ENCODE measurements around the gene PRRT2.
"Not testable (repeated sequence)": the region's sequence is repeated elsewhere in the genome, so short reads cannot be mapped to it uniquely, and the experiment has no call there.

PRRT2 gene

GRCh38 chr16:29812754-29813643, 1.0 kb downstream of the PRRT2 start:
- no peak for DNase-seq

DNA sequence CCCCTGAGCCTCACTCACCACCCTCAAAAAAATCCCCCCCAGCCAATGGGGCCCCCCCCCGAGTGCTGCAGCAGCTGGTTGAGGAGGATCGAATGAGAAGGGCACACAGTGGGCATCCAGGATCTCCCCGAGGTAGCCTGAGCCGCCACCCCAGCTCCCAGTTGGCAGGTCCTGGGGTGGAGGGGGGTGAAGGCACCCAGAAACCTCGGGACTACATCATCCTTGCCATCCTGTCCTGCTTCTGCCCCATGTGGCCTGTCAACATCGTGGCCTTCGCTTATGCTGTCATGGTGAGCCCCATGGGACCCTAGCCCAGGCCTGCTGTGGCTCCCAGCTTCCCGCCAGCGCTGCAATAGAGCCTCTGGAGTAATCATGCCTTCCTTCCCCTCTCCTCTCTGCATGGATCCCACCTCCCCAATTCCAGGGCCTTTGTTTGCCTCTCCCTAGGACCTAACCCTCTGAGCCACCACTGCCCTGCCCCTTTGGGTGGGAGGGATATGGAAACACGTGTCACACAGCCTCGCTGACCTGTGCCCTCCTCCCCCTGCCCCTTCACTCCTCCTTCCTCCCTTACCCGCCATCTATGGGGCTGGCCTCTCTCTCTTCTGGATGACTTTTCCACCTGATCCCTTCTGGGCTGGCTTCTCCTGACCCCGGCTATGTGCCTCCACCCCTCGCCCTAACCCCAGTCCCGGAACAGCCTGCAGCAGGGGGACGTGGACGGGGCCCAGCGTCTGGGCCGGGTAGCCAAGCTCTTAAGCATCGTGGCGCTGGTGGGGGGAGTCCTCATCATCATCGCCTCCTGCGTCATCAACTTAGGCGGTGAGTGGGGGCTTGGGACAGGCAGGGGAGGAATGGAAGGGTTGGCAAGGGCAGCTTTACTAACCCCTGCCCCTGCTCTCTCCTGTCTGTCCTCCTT, 1.9 kb downstream of the PRRT2 start:
- no peak for DNase-seq

DNA sequence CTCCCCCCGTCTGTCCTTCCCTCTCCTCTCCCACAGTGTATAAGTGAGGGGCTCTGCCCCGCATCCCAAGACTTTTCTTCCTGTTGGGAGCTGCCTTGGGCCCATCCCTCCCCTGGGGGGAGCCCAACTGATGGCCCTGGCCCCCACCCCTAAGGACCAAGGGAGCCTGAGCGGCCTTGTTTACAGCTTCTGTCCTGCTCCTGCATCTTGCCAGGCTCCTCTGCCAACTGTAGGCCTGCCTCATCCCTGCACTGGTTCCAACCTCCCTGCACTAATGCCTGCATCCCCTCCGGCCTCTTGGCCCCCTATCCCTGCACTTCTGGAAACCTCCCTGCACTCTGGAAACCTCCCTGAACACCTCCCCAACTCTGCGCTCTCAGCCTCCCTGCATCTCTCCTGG, 2.6 kb downstream of the PRRT2 start:
- no peak for DNase-seq

DNA sequence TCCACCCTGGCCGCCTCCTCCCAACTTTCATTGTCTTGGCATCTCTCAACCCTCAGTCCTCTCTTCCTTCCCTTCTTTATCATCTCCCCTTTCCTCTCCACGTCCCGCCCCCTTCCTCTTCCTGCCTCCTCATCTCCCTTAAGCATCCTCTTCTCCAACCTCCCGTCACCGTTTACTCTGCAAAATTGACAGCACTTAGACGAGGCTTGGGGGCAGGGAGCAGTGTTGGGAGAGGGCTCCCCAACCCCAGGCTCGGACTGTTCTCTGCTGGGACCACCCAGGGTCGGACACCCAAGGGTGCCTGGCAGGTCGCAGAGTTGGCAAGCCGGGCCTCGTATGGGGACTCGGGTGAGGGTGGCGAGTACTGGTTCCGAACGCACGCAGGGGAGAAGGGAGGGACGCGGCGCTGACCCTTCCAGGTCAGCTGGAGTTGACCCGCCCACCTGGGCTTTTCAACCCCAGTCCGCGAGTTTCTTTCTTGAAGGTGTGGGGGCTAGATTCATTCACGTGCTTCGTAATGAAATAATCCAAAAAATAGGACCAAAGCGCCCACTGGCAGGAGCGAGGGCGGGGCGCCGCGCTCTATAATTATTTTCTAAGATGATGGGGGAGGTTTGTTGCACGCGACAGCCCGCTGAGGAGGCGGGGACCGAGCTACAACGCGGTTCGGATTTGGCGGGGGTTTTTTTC, 3.2 kb downstream of the PRRT2 start:
- DNase-seq = peak; percentile 59

DNA sequence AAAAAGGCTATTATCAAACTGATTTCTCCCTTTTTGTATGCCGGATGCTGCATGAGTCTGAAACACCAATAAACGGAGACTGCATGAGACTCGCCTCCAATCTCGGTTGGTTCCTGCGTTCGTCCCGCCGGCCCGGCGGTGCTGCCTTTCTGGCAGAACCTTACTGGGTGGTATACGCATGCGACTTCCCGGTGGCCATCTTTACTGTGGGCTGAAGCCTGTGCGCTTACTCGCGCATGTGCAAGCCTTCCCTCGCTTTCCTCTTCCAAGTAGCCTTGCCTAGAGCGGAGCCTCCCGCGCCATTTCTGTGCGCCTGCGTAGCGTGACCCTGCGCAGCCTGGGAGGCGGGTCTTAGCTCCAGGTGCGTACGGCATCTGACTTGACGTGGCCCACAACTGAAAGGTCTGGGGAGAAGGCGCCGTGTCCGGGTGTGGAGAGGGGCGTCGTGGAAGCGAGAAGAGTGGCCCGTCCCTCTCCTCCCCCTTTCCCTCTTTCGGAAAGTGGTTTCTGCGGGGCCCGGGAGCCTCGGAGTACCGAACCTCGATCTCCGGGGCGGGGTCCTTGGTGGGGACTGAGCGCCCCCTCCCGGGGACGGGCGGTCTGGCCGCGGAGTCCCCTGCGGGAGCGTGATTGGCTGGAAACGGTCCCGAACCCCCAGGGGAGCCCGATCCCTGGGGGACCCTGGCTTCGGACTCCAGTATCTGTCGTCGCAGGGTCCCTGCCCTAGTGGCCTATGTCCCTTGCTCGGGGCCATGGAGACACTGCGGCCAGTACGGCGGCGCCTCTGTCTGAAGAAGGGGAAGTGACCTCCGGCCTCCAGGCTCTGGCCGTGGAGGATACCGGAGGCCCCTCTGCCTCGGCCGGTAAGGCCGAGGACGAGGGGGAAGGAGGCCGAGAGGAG, 4.0 kb downstream of the PRRT2 start, which contains the start of gene PAGR1:
Gene PAGR1 (plus strand): TSS at position 360 of the 901 bp plus-strand sequence. CDS start 374 bp downstream, at position 734.
- DNase-seq = peak; percentile 98

DNA sequence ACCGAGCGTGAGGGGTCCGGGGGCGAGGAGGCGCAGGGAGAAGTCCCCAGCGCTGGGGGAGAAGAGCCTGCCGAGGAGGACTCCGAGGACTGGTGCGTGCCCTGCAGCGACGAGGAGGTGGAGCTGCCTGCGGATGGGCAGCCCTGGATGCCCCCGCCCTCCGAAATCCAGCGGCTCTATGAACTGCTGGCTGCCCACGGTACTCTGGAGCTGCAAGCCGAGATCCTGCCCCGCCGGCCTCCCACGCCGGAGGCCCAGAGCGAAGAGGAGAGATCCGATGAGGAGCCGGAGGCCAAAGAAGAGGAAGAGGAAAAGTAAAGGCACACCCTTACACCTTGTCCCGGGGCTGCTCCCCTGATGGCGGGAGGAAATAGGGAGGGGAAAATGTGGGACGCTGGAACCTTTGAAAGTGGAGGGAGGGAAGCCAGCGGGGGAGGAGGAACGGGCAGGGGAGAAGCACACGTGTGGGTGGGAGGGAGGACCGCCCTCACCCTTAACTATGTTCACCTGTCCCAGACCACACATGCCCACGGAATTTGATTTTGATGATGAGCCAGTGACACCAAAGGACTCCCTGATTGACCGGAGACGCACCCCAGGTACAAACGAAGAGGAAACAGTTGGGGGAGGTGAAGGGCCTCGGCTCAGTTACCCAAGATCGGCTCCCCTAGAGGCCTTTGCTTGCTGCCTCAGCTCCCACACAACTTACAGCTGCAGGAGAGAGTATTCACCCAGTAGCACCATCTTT, 4.9 kb downstream of the PRRT2 start:
- no peak for DNase-seq

DNA sequence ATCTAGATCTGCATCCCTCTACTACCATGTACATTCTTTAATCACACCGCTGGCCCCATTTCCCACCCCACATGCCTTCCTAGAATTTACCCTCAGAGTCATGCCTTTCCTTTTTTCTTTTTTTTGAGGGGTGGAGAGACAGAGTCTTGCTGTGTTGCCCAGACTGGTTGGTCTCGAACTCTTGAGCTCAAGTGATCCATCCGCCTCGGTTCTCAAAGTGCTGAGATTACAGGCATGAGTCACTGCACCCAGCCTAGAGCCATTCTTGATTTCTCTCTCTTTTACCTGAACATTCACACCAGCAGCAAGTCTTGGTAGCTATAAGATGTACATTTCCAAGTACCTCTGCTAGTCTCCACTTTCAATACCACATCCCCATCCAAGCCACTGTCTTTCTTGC, 6.1 kb downstream of the PRRT2 start:
- DNase-seq = no peak

- DNase-seq = no peak
Measured at GRCh38 chr16:29819506-29819905, 7.5 kb downstream of the PRRT2 start.

DNA sequence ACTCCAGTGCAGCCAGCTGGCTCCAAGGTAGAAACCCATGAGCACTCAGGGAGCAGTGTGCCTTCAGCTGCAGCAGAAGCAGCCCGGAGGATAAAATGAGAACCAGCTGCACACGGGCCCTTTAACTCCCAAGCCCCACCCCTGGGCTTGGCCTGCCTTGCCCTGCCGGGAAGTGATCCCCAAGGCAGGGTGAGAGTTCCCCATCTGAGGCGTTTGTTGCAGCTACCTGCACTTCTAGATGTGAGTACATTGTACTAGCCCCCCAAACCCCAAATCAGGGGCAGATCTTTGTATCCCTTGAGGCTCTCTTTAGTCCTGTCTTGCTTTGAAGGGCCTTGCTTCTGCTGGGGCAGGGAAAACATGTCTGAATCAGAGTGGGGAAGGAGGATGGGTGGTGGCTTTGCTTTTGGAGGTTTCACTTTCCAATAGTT, 8.3 kb downstream of the PRRT2 start, which contains the start of gene MVP:
Gene MVP (plus strand): TSS at position 192 of the 431 bp plus-strand sequence. CDS start 10,088 bp downstream, outside the sequence.
- DNase-seq = no peak

- DNase-seq = no peak
Measured at GRCh38 chr16:29820730-29821642, 9.0 kb downstream of the PRRT2 start.

GRCh38 chr16:29821643-29822115, 9.7 kb downstream of the PRRT2 start:
- DNase-seq = no peak

GRCh38 chr16:29824589-29825144, 12.7 kb downstream of the PRRT2 start:
- no peak for DNase-seq

DNA sequence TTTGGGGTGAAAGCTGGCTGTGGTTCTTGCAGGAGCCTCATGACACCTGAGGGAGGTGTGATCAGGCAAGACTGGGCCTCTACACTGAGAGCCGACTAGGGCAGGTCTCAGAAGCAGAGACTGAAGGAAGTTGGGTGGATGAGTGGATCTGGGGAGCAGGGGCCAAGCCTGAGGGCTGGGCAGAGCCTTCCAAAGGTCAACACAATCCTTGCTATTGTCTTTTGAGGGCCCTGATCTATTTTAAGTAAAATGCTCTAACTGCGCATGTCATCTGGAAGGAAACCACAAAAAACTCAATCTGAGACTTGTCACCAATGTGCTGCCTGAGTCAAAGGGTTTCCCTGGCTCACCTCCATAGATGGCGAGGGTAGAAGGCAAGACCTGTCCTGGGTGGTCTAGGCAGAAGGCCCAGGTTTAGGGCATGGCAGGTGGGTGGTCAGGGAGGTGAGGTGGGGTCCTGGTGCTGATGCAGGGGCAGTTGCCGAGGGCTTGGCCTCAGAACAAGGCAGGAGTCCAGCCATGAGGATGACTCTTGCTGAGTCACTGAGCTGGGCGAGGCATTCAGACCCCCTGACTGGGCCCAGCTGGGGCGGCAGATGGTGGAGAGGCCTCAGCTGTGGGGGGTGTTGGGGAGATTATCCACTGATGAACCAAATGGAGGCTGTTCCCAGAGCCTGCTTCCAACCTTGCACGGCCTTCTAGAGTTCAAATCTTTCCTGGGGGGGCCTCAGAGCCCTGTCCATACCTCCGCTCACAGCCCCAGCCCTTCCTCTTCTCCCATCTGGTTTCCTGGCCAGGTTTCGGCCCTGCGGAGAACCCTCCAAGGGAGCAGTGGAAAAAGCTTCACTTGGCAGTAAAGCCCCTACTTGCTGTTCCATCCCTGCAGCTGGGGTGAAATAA, 13.4 kb downstream of the PRRT2 start:
- DNase-seq = no peak

GRCh38 chr16:29826342-29826695, 14.3 kb downstream of the PRRT2 start:
- DNase-seq = no peak

DNA sequence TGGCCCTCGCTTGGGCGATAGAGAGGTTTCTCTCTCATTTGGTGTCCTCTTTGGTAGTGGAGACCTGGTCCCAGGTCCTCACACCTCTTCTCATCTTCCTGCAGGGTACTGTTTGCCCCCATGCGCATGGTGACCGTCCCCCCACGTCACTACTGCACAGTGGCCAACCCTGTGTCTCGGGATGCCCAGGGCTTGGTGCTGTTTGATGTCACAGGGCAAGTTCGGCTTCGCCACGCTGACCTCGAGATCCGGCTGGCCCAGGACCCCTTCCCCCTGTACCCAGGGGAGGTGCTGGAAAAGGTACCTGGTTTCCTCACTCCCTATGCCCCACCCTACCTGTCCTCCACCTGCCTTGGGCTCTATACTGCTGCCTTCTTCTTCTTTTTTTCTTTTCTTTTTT, 18.8 kb downstream of the PRRT2 start:
- DNase-seq = no peak

DNA sequence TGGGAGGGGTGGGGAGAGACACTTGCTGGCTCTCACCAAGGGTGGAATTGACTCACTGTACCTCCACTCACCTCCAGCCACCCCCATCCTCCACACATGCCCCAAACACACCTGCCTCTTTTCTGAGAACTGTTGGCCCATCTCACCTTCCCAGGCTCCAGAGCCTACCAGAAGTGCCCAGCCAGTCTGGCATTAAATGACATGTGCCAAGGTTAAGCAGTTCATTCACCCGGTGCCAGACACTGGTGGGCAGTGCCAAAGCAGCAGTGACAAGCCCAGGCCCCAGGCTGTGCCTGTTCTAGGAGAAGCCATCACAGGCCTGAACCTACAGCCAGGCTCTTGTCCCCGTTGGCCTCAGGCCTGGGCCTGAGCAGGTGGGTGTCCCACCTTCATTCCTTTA, 19.5 kb downstream of the PRRT2 start:
- DNase-seq = no peak

GRCh38 chr16:29833219-29833618, 21.2 kb downstream of the PRRT2 start:
- not testable (repeated sequence) for DNase-seq

DNA sequence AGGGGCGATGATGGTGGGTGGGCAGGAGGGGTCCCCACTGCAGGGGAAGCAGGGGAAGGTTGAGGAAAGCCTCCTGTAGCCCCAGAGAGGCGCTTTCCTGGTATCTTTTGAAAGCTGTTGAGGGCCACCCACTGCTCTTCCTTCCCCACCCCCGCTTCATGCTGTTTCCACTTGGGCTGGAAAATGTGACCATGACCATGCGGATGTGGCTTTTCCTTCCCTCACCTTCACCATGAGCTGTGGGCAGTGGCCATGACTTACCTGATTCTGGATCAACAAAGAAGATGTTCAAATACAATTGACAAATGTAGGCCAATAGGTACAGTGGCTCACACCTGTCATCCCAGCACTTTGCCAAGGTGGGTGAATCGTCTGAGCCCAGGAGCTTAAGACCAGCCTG, 22.1 kb downstream of the PRRT2 start:
- no peak for DNase-seq

Measured in NCI-H1105 (cell line).